Stimulated activated CD4-positive, alpha-beta T cell treated with anti-CD3 and anti-CD28 coated beads, Interleukin-1b, Interleukin-23, amount 100 ng/mL, for 4 hours (primary cell): Measurements from ENCODE around the gene TMEM132D.

ENCODE experiments used
- DNase-seq, 2 donors: peaks; one replicate each; pipeline ENCODE4 v3.0.0-alpha.2; 2020; ENCODE audit warnings: low read depth in 2 of 2

Gene TMEM132D

DNA sequence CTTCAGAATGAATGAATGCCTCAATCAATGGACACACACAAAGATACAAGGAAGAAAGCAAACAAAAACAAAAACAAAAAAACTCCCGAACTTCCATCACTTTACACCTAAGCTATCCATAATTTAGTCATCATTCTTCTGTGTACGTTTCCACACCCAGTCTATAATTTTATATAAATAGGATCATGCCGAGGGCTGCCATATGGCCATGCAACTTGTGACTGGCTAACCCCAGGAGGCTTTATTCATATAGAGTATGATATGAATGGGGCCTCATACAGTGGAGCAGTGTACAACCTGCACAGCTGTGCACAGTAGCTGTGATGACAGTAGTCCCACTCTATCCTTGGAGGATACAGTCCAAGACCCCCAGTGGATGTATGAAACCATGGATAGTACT lies 365.7 kb downstream of the TMEM132D start:
- no peak for DNase-seq

DNA sequence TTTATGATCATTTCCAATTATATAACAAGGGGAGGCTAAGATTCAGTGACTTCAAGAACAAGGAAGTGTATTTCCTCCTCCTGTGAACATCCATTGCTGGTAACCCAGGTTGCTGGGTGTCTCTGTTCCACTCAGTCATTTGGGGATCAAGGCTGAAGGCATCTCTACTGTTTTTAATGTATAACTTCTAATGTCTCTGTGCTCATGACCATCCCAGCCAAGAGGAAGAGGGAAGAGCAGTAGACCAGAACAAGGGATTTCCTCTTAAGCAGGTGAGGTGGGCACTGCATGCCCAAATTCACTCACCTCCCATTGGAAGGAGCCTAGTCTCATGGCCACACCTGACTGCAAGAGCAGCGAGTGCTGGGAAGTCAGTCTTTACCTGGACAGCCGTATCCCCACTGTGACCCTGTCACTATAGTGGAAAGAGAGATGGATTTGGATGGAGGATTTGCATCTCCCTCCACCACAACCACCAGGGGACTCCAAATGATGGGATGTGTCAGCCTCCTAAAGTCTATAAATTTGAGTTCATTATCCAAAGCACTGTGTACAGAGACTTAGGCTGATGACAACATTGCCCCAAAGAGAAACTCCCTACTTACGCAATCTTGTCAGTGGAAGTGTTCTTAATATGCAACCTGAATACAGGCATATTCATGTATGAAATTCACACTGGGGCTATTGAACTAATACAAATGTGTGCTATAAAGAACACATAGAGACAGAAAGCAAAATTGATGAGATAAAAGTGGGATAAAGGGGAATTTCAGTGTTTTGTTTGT lies 368.7 kb downstream of the TMEM132D start:
- no peak for DNase-seq

DNA sequence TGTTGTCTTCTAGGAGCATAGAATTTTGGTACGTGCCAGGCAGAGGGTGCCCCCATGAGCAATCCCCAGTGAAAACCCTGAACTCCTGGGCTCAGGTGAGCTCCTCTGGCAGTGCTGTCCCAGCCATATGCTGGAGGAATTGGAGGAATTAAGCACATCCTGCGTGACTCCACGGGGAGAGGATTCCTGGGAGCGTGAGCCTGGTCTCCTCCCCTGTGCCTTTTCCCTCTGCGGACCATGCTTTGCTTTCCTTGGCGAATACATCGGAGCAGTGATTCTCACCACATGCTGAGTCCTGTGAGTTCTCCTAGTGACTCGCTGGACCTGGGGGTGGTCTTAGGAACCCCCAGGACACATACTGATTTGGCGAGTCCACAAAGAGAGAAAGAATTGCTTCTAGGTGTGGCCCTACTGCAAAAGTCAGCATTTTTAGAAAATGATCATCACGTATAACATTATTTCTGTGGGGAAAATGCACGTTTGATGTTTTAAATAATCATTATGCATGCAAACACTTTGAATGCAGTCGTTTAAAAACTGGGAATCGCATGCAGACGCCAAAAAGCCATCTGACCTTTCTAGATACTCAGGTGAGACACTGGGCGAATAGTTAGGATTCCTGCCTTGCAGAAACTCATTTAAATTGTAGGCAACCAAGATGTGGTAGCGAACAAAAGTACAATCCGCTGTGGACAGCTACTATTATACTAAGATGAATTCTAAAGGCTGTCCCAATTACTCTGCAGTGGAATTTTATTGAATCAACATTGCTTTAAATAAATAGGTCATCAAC lies 370.9 kb downstream of the TMEM132D start:
- DNase-seq = no peak

DNA sequence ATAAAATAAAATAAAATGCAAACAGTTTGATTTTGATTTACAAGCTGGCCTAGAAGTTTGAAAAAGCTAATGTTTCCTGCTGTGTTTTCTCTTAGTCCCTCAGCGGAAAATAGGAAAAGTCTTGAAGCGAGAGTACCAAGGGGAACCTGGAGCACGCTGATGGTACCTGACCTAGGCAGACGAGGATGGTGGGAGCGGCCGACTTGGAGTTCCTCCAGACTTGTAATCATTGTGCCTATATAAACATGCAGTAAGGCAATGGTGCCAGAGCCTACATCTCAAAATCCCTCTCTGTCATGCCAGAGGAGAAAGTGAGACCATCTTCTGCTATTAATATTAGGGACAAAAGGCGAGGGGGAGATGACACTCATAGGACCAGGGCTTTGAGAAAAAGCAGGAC lies 371.7 kb downstream of the TMEM132D start:
- DNase-seq = no peak

DNA sequence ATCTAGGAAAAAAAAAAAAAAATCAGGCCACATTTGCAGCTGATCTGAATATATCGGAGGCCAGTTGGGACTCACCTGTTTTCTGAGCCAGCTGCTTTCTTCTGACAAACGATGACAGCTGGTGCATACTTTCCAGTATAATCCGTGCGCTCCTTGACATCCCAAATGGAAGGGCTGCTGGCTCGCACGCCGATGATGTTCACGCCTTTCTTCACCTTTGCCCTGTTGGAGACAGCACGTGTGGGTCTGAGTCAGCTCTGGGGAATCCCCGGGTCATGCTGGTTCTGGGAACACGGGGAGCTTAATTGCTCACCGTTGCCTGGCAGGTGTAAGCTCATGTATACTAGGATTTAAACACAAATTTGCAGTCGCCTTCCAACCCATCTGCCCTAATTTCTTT lies 372.8 kb downstream of the TMEM132D start:
- DNase-seq = no peak

DNA sequence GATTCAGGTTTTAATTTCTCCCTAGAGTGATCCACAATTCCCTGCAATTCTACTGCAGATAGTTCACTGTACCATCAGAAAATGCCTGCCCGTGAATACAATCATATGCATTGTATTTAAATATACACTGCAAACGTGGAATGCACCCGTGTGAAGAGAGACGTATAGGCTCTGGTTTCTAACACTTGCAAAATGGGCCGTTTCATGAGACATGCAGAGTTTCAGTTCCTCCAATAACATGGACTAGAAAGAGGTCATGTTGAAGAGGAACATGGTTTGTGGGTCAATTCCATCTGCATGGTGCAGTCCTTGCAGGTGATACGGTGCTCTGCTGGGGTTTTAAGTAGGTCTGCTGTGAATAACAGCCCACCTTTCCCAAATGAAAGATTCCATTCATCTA lies 373.3 kb downstream of the TMEM132D start:
- DNase-seq = no peak

DNA sequence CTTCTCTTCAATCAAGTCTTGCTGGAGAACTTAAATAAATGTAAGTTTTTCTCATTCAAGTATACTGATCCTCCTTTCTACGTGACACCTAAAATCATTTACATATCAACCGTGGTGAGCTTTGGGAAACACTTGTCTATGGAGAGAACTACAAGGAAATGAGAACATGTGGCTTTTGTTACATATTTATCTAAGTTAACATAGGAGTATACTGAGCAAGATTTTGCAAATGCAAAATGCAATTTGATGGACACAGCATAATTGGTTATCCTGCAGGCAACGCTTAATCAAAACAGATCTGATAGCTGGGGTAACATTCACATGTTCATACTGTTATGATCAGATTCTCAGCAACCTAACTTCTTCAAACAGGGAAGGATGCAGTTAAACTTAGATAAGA lies 376.3 kb downstream of the TMEM132D start:
- no peak for DNase-seq

DNA sequence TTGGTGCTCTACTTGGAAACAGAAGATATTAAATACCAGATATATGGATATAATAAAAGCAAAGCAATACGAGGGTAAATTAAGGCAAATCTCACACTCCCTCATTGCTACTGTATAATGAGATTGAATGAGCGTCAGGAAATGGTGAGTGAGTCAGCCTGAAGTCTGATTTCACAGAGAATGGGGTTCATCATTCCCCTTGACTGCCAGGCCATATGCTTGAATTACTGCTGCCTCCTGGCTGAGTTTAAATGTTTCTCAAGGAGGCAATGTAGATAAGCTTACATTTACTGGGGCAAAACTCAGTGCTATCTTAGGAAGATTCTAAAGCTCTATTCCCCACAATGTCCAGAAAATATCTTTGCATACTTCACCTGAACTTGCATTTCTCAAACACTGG lies 380.2 kb downstream of the TMEM132D start:
- DNase-seq = no peak

DNA sequence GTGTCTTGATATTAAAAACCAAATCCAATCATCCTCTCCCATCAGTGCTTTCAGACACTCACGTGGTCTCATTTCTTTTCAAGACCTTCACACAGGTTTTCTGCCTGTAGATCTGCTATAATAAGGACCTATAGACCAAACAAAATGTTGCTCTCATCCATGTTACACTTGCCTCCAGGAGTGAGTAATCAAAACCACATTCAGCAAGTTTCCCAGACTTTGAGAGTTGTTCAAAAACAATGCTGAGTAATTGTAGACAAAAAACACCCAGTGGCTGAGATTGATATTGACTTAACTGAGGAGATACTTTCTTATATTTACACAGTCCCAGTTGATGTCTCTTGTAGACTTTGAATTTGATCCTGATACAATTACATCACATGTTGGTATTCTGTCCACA lies 383.1 kb downstream of the TMEM132D start:
- no peak for DNase-seq

DNA sequence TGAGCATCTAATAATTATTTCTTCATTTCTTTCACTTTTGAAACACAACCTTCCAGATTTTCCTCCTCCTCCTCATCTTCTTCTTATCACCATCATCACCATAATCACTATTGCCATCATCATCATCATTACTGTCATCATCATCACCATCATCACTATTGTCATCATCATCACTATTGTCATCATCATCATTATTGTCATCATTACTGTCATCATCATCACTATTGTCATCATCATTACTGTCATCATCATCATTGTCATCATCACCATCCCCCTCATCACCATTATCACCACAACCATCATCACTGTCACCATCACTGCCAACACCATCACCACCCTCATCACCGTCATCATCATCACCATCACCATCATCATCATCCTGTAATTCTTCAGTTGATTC lies 400.0 kb downstream of the TMEM132D start:
- no peak for DNase-seq

DNA sequence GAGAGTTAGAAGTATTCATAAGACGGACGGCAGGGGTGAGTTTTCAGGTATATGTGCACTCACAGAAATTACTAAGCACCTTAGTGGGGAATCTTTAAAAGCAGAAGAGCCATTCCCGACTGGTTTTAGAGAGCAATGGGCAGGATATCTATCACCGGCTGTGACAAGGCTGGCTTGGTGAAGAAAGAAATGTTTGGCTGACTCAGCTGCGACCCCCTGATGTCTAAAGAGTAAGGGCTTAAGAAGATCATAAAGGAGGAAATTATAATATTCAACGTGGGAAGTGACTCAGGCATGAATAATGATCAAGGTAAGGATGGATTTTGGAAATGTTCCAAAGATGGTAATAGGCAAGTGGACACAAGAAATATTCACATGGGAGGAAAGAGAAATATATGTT lies 407.6 kb downstream of the TMEM132D start:
- DNase-seq = no peak

DNA sequence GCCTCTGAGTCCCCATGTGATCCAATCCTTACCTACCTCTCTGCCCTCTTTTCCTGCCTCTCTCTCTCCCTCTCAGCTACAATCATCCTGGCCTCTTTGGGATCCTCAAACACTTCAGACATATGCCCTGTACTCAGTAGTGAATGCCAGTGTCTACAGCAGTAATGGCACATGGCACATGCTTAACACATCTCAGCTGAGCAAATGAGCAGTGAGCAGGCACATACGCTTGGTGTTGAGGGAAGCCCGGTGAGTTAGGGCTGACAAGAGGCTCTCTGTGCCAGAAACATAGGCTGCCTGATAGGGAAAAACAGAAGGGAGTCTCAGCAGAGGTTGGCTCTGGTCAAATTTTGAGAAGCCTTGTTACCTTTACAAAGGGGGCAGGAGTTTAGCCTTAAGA lies 409.1 kb downstream of the TMEM132D start:
- DNase-seq = no peak

DNA sequence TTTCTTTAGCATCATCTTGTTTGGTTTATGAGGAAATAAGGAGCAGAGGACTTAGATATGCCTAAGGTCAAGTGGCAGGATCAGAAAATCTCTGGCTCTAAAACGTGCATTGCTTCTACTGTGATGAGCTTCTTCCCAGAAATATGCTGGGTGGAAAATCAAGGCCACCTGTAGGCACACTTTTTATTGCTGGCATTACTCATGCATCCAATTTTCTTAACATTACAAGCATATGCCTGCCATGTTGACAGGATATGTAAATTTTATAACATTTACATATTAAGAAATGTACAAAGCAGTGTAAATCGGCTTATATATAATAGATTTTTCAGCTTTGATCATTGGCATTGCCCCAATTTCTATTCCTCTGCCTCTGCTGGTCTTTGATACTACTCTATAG lies 409.6 kb downstream of the TMEM132D start:
- DNase-seq = no peak

DNA sequence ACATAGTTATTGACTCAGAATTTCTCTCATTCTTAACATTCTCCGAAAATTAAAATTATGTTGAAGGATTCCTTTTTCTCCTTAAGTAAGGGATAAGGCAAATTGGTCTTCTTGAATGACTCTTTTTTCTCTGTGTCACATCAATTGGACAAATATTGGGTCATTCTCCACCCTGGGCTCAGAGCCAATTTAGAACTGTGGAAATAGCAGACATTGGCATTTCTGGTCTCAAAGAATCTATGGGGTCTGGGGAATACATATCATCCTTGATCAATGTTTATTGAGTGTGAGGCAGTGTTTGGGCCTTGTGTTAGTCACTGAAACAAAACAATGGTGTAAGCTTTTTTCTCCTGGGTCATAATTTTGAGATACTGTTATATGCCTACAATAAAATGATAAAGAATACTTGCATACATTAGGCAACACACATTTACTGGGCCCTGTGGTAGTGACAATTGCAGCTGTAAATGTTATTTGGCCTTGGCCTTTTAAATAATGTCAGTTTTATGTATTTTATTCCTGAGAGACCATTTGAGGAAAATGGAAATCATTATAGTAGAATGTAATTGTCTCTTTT lies 414.6 kb downstream of the TMEM132D start:
- DNase-seq = no peak

DNA sequence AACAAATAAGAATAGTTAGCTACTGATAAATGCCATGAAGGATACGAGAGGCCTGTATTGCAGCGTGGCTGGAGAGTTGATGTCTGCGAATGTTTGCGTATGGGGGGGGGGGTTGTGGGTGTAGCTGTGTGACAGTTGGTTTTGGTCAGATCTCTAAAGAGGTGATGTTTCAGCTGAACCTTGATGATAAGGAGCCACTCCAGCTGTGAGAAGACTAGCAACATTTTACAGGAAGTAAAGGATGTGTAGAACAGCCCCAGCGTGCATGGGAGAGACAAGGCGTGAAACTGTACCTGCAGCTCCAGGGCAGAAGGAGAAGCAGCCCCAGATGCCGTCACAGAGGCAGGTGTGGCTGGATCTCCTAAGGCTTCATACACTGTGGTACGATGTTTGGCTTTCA lies 416.9 kb downstream of the TMEM132D start:
- DNase-seq = no peak

DNA sequence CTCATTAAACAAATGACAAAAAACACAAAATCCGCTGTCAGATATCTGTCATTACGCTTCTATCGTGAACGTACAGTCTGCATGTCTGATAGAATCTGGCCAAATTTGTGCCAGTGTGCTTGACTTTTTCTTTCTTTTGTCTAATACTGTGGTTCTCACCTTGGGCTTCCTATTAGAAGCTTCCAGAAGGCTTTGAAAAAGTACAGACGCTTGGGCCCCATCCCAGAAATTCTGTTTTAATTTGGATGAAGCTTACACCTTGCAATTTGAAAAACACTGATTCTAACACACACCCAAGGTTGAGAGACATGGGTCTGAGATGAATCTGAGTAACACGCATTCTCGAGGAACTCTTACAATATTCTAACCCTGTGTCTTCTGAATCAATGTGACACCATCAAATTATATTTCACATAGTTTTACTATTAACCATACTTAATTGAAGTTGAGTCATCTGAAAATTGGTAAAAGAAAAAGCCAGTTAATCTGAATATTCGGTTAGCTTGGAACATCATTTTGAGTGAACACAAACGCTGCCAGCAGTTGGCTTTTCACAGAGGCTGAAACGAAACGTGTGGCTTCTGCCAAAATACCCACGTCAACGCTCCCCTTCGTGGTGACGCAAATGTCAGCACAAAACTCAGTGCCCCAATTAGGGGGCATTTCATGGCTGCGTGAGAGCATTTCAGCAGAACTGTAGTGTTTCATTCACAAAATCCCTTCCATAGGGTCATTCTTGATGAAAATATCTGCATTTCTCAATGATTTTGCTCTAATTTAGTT lies 420.5 kb downstream of the TMEM132D start:
- DNase-seq = no peak

DNA sequence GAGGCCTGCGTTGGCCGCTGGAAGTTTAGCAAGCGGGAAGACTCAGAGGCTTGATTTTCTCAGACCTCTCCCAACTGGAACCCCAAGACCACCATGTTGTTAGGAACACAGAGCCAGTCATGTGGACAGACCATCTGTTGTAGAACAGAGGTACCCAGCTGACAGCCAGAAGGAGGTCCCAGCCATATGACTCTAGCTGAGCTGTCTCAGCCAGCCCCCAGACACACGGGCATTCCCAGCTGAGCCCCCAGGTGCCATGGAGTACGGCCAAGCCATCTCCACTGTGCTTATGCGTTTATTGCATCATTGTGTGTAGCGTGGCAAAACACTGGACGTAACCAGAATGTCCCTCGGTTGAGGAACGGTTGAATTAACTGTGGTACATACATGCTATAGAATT lies 421.9 kb downstream of the TMEM132D start:
- DNase-seq = no peak

DNA sequence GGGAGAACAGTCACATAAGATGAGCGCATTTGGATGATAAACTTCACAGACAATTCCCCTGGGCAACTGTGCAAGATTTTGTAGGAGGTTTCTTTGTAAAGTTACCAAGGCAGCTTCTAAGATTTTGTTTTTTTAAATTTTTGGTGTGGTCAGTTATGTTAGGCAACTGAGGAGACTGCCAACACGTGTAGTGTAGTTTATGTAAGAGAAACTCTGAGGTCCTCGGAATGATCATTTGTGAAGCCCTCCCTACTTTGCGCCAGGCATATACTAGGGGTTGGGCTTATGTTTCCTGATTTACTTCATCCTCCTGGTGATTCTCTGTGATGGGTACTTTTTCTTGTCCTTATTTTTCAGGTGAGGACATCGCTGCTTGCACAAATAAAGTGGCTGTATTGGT lies 433.6 kb downstream of the TMEM132D start:
- DNase-seq = no peak

DNA sequence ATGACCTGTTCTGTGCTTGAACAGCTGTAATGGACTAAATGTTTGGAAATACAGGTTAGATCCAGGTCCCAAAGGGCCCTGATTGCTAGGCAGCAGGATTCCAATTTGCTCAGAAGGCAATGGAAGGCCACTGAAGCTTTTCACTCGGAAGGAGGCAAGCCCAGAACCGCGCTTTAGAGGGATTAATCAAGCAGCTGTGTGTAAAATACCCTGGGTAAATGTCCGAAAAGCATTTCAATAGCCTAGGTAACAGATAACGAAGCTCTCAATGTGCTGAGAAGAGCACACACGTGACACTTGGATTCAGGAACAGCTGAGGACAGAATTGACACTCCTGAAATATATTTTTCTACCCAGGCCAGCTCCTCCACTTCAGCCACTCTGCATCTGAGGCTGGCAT lies 436.1 kb downstream of the TMEM132D start:
- DNase-seq = no peak

DNA sequence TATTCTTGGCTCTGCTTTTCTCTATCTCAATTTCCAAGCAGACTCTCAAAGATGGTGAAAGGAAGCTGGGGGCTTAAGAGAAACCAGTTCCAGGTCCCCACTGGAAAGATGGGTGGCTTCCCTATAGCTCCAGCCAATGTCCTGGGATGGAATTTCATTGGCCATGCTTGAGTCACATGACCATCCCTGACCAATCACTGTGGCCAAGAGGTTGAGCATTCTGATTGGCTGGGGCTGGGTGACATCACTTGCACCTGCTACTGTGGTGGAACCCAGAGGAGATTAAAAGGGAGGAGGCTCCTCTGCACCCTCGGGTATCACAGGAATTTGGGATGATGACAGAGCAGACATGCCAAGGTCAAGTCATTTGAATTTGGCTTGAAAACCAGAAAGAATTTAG lies 436.5 kb downstream of the TMEM132D start:
- no peak for DNase-seq

DNA sequence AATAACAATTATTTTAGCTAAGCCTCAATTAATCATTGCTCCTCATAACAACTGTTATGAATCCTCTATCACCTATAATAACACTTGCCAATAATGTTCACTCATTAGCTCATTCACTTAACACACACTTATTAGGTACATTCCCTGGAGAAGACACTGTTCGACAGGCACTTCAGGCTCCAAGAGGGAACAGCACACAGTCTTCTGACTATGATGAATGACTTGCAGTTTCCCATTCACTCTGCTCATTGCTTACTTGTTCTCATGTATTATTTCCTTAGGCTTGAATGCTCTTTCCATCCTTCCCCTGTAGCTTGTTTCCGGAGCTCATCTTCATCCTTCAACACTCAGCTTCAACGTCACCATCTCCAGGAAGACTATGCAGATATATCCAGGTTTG lies 437.3 kb downstream of the TMEM132D start:
- DNase-seq = no peak

DNA sequence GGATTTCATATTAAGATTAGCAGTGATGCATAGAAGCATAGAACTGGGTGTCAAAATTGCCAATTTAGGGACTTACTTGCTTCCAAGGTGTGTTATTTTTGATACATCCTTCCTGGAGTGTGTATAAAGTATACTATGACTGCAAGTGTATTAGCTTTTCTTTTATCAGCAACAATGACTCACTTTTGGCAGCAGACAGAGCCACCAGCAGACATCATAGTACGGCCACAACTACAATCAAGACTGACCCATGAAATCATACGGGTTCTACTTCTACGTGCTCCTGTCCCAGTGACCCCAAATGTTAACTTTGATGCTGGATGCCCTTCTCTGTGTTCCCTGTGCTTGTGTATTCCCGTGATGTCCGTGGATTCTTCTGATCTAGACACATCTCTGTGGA lies 443.9 kb downstream of the TMEM132D start:
- DNase-seq = no peak
